Skin of body (tissue), 2 donors: ENCODE results near the gene CCDC59. TPM values are rescaled to one million over a fixed set of nuclear protein-coding genes. Genes with fewer than 3 reads are reported as not detected.
"Not testable (repeated sequence)": the region's sequence is repeated elsewhere in the genome, so short reads cannot be mapped to it uniquely, and the experiment has no call there.

ENCODE experiments used
- DNase-seq: peaks from one replicate; lab custom pipeline; 2025; lab: John Stamatoyannopoulos, UW
- total RNA-seq: library from RNA; depleted of rRNA; stranded (reverse); fragments of >200 nt; gene quantifications from one replicate; pipeline ENCODE4 v1.2.3, GENCODE V29; 2014

CCDC59 gene, protein sequence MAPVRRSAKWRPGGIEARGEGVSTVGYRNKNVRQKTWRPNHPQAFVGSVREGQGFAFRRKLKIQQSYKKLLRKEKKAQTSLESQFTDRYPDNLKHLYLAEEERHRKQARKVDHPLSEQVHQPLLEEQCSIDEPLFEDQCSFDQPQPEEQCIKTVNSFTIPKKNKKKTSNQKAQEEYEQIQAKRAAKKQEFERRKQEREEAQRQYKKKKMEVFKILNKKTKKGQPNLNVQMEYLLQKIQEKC
- 45.4 TPM for total RNA-seq

DNA sequence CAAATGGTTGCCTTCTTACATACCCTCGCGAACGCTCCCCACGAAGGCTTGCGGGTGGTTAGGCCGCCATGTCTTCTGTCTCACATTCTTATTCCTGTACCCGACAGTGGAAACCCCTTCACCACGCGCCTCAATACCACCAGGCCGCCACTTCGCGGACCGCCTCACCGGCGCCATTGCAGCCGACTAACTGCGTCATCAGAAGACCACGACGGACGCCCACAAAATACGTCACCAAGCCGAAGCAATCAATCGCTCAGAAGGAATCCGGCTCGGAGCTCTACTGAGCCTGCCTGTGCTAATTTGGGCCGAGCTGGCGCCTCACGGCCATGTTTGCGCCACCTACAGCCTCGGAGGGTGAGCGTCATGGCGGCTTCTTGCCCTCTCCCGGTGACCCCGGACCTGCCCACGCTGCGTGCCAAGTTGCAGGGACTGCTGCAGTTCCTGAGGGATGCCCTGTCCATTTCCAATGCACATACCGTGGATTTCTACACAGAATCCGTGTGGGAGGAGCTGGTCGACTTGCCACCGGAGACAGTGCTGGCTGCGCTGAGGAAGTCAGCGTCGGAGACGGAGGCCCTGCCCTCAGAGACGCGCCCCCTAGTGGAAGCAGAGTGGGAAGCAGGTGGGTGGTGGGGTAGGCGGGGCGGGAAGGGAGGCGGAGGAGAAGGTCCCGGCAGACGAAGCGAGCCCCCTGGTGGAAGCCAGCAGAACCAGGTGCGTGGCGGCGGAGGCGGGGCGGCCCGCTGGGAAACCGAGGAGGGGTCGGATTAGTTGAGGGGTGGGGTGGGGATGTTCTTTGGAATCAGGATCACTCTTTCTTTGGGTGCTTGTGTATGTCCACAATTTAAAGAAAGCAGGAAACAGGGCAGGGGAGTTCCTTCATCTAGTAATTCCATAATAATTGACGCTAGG lies at the start of gene CCDC59, which contains the start of gene METTL25:
Gene CCDC59 (minus strand): TSS at position 188 of the 915 bp plus-strand sequence. CDS start 11 bp downstream, at position 177.
Gene METTL25 (plus strand): TSS at position 330 of the 915 bp plus-strand sequence. CDS start 37 bp downstream, at position 367.
- DNase-seq: peak; percentile 99

DNA sequence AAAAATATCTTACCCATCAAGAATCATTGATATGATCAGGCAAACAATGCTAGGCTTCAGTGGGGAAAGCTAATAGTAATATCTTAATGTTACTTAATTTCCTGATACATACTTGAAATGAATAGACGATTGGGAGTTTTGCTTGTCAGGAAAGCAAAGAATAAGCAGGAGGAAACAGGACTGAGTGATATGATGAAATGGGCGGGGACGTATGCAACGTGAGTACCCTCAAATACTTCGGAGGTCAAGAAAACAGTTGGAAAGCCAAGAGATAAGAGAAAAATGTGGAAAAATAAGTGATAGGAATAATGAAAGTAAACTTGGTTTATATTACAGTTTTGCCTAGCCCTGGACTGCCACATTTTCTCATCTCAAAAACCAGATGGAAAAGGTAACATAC lies 49.3 kb upstream of the CCDC59 start:
- no peak for DNase-seq

DNA sequence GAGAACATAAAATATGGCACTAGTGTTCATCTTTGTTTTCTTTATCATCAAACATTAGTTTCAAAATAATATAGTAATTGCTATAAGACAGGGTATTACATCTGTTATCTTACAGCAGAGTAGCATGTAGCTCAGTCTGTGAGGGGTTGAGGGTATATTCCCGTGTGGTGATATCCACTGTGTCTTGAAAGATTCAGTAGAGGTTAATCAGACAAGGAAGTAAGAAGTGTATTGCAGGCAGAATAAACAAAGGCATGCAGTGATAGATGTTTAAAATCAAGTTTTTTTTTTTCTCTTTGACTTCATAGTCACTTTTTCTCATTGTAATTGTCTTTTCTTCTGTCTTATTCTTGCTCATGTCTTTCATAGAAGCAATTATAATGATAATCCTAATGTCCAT lies 48.5 kb upstream of the CCDC59 start:
- no peak for DNase-seq

DNA sequence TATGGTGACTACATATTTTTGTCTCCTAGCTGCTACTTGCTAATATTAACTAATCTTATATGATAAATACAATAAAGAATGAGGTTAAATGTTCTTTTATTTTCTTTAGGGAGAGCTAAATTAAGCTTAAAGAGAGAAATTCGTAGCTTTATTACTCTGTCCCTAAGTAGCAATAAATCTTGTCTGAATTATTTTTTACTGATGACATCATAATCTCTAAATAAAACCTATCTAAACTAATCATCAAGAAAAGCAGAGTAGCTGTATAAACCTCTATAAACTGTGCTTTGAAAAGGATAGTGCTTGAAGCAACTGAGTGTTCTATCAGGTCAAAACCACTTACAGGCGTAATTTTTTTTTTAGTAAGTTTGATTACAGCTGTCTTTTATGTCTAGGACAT lies 42.6 kb upstream of the CCDC59 start:
- DNase-seq: no peak

DNA sequence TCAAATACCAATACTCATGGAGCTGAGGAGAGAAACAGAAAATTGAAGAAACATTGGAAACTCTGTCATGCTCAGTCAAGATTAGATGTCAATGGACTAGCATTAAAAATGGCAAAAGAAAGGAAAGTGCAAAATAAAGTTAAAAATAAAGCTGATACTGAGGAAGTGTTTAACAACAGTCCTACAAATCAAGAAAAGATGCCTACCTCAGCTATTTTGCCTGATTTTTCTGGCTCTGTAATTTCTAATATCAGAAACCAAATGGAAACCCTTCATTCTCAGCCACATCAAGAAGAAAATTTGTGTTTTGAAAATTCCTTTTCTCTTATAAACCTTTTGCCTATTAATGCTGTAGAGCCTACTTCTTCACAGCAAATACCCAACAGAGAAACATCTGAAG lies 40.7 kb upstream of the CCDC59 start:
- no peak for DNase-seq

DNA sequence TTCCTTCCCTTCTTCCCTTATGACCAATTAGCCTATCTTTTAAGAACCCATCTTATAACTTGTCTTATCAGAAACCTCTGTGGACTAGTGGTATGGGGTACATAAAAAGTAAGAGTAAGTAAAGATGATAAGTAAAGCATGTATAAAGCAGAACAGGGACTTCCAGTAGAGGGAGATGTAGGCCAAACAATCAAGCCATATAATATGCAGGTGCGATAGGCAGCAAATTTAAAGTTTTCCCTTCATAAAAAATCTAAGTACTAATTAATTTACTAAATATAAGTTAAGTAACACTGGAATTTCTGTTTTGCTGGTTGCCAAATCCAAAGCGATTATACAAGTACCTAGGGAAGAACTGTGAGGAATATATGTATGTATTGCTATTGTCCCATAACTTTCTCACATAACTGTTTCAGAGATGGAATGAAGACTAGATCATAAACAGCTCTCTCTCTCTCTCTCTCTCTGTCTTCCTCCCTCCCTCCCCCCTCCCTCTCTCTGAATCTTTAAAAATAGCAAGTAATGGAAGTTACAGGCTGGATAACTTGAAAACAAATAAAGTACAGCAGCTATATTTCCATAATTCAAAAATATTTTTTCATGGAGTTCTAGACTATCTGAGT lies 25.9 kb upstream of the CCDC59 start:
- no peak for DNase-seq

DNA sequence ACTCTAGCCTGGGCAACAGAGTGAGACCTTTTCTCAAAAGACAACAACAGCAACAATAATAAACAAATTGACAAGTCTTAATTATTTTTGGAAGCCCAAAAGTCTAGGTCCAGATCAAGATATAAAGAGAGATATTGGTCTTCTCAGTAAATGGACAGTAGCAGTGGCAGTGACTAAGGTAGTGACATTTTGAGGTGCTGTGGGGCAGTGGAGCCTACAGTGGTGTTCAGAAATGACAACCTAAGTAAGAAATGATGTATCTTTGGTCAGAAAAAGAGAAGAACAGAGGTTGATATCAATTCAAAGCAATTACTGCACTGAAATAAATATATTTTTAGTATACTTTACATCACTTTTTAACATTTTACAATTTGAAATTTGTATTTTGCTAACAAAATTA lies 20.8 kb upstream of the CCDC59 start:
- no peak for DNase-seq

DNA sequence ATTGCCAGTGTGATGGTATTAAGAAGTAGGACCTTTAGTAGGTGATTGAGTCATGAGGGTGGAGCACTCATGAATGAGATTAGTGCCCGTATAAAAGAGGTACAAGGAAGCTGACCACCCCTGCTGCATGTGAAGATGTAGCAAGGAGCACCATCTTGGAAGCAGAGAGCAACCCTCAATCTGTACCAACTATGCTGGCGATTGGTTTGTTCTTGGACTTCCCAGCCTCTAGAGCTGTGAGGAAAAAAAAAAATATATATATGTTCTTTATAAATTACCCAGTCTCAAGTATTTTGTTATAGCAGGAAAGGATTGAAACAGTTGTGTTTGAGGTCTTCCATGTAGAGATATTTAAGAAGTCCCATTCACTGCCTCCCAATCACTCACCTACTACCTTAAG lies 17.0 kb upstream of the CCDC59 start:
- no peak for DNase-seq

DNA sequence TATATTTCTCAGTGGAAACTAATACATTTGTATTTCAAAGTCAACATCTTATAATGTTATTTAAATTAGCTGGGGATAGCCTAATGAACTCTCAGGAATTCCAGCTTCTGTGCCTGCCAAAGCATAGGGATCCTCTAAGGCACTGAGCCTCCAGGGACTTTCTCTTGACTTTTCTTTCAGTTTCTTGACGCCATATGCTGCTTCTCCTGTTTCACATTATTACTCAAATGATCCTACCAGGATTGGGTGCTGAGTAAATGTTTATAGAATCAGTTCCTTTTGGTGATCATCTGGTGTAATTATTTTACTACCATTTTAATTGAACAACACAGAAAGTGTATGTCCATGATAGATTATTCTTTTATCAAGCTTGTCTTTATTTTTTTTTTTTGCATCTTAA lies 8.0 kb upstream of the CCDC59 start:
- DNase-seq: peak; percentile 83

DNA sequence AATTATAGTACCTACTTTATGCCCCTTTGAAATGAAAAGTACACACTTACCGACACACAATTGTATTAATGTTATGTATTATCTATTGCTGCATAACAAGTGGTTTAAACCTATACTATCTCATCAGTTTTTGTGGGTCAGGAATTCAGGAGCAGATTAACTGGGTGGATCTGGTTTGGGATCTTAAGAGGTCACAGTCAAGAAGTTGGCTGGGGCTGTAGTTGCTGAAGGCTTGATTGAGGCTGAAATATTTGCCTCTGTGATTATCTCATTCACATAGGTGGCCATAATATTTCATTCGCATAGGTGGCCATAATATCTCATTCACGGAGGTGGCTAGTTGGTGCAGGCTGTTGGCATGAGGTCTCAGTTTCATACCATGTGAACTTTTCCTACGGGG lies 5.8 kb upstream of the CCDC59 start:
- DNase-seq: no peak

DNA sequence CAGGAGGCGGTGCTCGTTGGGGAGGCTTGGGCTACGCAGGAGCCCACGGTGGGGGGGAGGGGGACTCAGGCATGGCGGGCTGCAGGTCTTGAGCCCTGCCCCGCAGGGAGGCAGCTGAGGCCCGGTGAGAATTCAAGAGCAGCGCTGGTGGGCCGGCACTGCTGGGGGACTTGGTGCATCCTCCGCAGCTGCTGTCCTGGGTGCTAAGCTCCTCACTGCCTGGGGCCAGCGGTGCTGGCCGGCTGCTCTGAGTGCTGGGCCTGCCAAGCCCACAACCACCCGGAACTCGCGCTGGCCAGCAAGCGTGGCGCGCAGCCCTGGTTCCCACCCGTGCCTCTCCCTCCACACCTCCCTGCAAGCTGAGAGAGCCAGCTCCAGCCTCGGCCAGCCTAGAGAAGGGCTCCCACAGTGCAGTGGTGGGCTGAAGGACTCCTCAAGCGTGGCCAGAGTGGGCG lies 3.3 kb upstream of the CCDC59 start:
- DNase-seq: no peak

DNA sequence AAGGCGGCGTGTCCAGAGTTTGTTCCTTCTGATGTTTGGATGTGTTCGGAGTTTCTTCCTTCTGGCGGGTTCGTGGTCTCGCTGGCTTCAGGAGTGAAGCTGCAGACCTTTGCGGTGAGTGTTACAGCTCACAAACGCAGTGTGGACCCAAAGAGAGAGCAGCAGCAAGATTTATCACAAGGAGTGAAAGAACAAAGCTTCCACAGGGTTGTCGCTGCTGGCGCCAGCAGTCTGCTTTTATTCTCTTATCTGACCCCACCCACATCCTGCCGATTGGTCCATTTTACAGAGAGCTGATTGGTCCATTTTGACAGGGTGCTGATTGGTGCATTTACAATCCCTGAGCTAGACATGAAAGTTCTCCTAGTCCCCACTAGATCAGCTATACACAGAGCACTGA lies 2.6 kb upstream of the CCDC59 start:
- DNase-seq: not testable (repeated sequence)

DNA sequence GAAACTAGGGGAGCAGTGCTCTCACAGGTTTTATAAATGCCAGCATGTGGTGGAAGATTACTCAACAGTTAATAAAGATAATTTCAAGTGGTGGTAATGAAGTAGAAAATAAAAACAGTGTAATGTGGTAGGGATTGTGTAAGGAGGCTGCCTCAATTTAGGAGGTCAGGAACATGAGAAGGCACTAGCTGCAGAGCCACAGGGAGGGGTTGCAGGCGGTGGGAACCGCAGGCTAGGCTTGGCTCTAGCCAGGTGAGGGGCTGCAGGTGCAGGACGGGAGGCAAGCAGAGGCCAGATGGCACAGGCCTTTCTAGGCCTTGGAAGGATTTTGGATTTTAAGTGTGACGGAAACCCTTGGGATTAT lies 910 bp upstream of the CCDC59 start:
- peak; percentile 49 for DNase-seq

DNA sequence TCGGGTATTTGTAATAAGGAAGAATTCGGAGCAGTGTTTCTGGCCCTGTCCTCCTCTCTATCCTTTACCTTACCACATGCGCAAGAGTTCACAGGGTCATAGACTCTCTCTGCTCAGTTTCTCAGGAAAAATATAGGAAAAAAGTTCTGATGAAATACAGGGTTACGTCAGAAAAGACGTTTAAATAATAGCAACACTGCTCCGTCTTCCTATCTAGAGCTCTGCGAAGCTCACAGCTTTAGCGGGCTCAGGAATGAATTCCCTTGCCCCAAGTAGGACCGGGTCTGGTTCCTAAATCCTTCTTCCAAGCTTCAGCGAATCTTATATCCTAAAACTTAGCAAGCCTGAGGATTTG lies 365 bp downstream of the CCDC59 start:
- DNase-seq: no peak

DNA sequence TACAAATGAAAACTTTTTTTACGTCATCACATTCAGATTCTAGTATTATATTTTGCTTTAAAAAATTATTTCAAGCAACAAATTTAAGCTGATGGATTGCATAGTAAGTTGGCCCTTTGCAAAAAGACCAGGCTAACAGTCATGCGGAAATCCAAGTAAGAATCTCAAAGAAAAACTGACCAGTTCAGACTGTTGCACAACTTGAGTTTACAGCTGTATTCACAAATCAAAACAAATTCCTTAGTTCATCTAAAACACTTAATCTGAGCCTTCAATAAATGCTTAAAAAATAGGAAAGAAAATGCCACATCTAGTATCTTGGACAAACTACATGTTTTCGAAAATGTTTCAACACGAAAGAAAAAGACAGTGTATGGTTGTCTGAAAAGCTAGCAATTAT lies 847 bp downstream of the CCDC59 start:
- DNase-seq: no peak

DNA sequence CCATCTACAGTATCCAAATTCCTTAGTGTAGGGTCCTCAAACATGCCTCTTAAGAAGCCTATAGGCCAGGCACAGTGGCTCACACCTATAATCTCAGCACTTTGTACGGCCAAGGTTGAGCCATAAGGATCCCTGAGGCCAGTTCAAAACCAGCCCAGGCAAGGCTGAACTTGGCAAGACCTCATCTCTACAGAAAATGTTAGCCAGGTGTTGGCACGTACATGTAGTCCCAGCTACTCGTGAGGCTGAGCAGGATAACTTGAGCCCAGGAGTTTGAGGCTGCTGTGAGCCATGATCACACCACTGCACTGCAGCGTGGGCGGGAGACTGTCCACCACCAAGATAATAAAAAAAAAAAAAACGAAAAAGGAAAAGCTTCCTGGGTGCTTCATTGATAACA lies 6.8 kb downstream of the CCDC59 start:
- no peak for DNase-seq

DNA sequence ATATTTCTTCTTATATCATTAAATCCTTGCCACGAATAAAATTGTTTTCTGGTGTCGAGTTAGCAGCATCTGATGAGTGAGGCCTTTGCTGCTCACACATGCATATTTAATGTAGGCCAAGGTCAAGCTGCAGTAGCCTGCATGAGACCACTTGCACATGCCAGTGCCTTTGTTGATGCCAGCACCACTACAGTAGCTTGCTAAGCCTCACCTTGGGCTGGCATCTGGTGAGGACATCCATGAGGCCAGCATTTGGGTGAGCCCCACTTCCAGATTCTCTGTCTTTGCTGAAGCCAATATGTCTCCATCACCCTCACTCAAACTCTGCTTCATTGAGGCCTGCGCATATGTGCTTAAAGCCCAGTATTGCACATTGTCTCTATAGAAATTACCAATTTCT lies 8.0 kb downstream of the CCDC59 start:
- no peak for DNase-seq

DNA sequence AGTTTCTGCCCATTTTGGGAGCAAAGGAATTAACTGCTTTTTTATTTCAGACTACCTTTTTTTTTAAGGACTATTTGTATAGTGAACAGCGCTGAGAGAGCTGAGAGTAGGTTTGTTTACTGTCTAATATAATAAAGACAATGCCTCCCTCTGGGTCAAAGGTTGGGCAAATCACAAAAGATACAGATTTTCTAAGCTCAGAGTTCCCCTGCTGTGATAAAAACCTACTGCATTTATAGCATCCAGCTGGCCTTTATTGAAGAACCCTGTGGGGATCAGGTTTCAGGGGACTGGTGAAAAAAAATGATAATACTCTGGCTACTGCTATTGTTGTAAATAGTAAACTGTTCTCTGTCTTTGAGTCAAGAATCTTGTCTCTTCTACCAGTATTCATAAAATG lies 28.7 kb downstream of the CCDC59 start:
- DNase-seq: no peak

DNA sequence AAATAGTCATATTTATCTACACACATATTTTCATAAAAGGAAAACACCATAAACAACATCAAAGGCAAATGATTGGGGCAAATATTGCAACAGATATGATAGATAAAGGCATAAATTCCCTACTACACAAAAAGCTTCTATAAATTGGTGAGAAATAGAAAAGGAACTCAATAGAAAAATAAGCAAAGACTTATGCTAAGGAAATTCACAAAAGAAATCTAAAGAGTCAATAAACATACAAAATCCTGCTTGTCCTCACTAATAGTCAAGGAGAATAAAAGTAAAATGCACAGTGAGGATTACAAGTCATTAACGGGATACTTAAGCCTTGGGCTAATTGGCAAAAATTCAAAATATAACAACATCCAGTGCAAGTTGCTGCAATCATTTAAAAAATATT lies 30.3 kb downstream of the CCDC59 start:
- no peak for DNase-seq

DNA sequence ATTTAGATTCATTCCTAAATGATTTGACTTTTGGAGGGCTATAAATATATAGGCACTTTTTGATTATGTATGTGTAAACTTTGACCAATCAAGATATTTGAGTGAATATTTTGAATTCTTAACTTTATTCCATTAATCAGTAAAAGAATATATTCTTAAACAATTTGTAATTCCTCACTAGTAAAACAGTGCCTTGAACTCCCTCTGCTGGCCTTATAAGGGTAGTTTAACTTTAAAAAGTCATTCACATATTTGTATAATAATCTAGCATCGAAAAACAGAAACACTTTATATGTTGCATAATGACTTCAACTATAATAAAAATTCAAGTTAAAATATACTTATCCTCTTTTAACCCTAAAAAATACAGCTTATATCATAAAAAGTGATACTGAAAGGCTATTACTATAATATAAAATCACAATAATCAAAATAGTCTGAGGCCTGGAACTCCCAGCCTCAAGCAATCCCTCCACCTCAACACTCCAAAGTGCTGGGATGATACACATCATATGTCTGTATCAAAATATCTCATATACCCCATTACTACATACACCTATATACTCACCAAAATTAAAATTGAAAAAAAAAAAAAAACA lies 31.2 kb downstream of the CCDC59 start:
- no peak for DNase-seq

DNA sequence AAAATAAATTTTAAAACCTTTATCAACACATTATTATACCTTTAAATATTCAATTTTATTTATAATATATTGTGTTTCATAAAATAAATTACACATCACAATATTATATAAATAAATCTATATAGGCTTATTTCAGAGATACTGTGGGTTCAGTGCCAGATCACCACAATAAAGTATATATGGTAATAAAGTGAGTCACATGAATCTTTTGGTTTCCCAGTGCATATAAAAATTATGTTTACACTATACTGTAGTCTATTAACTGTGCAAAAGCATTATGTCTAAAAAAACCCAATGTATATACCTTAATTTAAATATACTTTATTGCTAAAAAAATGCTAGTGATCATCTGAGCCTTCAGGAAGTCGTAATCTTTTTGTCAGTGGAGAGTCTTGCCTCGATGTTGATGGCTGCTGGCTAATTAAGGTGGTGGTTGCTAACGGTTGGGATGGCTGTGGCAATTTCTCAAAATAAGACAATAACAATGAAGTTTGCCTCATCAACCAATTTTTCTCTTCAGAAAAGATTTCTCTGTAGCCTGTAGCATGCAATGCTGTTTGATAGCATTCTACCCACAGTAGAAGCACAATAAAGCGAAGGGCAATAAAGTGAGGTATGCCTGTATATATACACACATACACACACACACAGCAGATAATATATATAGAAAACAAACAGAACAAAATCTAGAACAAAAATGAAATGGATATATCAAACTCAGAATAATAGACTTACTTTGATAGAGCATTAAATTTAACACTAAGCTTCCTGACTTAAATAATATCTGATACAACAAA lies 32.4 kb downstream of the CCDC59 start:
- no peak for DNase-seq
